ENCODE measurements around the gene IRF5.
"Not testable (repeated sequence)": the region's sequence is repeated elsewhere in the genome, so short reads cannot be mapped to it uniquely, and the experiment has no call there.

The IRF5 gene

DNA sequence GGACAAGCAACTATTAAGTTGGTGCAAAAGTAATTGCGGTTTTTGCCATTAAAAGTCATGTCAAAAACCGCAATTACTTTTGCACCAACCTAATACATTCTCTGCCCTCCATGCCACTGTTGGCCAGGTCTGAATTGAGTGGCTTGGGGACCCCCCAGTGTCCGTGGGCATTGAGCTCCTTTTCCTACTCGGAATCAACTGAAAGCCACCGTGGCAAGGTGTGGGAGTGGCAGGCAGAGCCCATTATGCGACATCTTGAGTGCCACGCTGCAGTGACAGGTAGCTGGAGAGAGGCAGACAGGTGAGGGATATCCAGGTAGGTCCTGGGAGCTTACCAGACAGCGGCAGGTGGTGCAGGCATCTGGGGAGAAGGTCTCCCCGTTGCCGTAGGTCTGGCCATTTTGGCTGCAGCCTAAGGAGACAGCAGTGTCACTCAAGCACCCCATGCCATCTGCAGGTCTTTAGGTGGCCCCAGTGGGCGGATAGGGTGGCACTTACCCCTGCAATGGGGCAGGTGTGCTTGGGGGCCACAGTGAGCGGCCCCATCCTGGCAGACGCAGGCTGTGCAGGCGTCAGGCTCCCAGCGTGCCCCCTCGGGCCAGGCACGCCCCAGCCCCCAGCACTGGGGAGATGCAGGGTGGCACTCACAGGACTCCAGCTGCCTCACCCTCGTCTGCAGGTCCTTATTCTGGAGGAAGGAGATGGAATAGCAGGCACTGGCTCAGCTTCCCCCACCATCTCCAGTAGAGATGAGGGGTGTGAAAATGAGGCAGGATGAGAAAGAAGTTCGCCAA, 30.8 kb upstream of the IRF5 start:
- no peak for DNase-seq

DNA sequence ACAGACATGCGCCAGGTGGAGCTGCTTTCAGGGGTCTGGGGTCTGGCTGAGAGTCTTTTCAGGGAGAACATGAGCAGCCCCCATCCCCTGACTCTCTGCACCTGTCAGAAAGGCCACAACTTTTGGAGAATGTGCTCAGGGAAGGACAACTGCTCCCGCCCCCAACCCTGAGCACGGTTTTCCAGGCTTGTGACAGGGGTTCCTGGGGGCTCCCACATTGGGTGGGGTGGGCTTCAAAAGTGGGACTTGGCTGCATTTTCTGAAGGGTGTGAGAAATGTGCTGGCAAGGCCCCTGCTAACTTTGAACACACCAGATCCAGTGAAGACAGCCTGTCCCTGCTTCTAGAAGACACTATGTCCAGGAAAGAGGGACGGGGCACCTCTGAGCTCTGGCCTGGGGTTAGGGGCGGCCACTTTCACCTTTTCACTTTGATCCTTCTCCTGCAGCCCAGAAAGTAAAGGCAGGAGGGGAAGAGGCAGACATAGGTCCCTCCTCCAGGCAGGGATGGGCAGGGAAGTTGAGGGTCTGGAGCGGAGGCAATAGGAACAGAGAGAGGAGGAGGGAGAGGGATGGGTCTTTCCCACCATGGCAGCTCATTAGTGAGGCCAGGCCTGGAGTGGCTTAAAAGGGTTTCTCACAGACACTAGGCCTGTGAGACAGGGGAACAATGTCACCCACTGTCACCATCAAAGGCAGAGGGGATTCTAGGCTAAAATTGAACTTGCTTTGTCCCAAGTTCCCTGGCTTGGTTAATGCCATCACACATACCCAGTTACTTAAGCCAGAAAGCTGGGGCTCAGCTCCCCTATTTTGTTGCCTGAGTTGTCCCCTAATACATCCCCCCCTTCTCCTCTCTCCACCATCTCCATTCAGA, 28.7 kb upstream of the IRF5 start:
- no peak for DNase-seq

- DNase-seq = no peak
Measured at GRCh38 chr7:128909625-128910568, 27.8 kb upstream of the IRF5 start.

DNA sequence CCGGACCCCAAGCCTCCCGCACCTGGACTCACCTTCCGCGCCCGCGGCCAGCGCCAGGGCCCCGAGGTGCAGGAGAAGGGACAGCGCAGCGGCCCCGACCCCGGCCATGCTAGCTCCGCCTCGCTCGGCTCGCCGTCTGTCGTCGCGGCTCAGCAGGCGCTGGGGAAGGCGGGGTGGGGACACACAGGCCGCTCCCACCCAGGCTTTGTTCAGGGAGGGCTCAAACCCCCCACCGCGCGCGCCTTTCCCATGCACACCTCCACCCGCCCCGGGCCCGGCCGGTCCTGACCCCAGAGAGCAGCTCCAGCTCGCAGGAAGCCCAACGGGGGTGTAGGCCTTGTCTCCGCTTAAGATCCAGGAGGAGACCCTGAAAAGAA, 27.2 kb upstream of the IRF5 start, which contains the start of gene KCP:
Gene KCP (minus strand): TSS at position 141 of the 377 bp plus-strand sequence. CDS start 33 bp downstream, at position 108.
- no peak for DNase-seq

GRCh38 chr7:128911423-128912031, 26.2 kb upstream of the IRF5 start:
- no peak for DNase-seq

GRCh38 chr7:128912281-128912680, 25.4 kb upstream of the IRF5 start:
- DNase-seq = no peak

DNA sequence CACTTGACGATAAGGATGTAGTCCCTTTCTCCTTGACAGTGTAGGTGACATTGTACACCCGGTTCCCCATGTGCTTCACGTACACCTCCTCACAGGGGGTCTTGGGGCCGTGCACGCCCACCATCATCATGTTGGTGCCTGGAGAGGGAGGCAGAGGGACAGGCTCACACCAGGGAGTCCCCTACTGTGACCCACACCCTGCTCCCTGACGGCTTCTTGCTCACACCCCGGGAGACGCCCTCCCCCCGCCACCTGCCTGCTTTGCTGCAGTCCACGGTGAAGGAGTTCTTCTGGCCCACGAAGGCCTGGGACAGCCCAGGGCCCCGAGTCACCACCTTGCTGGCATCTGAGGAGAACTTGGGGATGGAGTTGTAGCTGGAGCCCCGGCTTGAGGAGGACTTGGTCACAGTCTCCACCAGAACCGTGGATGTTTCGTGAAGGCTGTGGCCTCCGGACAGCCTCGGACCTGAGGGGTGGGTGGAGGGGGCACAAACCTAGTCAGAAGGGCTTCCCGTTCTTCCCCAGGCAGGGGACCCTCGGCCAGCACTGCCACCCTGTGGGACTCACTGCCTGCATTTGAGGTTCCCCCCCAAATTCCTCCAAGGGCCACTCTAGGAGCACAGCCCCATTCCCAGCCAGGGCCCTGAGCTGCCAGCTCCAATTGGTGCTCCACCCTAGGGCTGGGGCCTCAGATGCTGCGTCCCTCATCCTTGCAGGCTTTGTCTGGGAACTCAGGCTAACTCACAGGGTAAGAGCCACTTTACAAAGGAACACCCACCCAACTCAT, 24.8 kb upstream of the IRF5 start:
- DNase-seq = not testable (repeated sequence)

DNA sequence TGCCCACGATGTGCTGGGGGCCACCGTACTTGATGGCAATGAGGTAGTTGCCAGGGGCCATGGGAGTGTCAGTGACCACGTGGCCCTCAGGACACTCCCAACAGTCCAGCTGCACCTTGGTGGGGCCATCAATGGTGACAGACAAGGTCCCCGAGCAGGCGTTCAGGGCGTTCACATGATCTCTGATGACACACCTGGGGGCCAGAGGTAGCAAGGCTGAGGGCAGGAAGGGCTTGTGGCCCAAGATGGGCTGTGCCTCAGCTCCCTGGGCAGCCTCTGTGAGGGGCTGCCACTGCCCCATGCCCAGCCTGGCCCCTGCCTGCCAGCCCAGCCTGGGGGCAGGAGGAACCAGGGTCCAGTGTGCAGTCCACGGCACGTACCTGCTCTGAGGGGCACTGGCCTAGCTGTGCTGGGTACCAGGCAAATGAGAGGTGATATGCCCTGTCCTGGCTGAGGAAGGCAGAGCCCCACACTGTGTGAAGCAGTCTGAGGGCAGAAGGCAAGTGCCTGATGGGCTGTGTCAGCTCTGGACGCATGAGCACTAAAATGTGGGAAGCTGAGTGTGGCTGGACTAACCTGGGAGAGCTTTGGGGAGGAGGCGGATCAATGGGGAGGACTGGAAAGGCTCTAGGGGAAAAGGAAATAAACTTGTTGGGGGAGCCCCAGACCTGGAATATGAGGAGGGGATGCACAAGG, 23.7 kb upstream of the IRF5 start:
- DNase-seq = no peak

DNA sequence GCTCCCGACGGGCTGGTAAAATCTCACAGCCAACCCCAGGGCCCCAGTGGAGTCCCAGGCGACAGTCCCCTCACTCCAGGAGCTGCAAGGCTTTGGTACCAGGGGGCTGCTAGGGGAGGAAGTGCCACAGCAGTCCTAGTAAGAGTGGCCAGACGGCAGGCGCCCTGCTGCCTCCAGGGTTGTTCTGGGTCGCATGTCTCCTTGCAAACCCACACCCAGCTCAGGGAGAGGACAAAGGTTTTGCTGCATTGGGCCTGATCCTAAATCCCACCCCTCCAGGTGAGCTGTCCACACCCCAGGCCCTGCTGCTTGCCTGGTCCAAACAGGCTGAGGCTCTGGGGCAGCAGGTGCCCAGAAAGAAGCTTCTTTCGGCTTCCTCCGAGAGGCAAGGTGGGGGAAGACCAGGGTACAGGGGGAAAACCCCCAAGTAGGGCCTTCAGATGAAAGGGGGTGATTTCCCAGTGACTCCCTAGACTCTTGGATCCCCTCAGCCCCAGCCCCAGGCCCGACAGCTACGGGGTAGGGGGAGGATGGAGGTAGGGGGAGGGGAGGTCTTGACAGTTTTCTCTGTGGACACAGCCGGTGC, 23.1 kb upstream of the IRF5 start:
- DNase-seq = no peak

GRCh38 chr7:128915271-128915819, 22.4 kb upstream of the IRF5 start:
- DNase-seq = no peak

DNA sequence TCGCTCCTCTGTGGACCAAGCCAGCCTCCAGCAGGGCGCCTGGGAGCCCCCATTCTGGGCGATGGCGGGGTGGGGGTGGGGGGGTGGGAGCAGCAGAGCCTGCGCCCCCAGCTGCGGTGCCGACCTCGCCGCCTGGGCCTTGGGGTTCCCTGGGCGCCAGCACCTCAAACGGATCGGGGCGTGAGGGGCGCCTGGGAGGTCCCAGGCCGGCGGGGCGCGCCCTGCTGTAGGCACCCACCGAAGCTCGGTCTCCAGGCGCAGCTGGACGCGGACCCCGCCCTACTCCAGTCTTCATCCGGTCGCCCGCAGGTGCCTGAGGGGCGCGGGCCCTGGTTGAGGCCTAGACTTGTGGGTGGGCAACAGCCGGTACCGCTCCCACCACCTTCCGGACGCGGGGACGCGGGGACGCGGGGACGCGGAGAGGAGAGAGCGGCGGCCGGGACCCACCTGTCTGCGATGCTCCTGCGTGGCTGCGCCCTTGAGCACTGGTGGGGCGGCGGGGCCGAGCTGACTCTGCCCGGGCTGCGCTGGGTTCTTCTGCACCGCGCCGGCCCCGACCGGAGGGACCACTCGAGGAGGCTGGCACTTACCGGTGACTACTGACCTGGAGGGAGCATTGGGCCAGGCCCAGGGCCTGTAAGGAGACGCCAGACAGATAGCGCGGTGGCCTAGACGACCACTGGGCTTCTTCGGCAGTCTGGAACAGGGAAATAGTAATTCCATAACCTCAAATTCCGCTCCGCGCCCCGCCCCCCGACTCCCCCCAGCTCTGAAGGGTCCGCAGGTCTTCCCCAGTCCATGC, 21.7 kb upstream of the IRF5 start:
- no peak for DNase-seq

DNA sequence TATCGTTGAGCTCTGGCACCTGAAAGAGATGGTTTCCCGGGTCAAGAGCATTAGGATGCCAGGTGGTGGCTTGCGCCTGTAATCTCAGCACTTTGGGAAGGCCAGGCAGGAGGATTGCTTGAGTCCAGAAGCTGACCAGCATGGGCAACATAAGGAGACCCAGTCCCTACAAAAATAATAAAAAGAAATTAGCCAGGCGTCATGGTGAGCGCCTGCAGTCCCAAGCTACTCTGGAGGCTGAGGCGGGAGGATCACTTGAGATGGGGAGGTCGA, 21.1 kb upstream of the IRF5 start:
- no peak for DNase-seq

DNA sequence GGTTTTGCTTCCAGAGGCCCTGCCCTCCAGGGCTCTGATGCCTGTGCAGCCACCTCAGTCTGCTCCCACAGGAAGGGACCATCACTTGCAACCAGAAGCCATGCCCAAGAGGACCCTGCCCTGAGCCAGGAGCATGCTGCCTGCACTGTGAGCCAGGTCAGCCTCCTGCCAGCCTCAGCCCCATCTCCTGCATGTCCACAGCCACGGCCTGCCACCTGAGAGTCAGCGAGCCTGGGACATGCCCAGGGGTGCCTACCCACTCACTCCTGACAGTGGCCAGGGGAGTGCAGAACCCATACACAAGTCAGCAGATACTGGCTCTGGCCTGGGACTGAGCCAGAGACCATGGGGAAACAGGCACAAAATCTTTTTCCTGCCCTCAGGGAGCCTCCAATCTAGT, 20.6 kb upstream of the IRF5 start:
- DNase-seq = no peak

GRCh38 chr7:128918016-128918665, 19.6 kb upstream of the IRF5 start:
- DNase-seq = no peak

GRCh38 chr7:128919241-128919640, 18.5 kb upstream of the IRF5 start:
- DNase-seq = no peak

- DNase-seq = no peak
Measured at GRCh38 chr7:128919881-128920799, 17.6 kb upstream of the IRF5 start.

DNA sequence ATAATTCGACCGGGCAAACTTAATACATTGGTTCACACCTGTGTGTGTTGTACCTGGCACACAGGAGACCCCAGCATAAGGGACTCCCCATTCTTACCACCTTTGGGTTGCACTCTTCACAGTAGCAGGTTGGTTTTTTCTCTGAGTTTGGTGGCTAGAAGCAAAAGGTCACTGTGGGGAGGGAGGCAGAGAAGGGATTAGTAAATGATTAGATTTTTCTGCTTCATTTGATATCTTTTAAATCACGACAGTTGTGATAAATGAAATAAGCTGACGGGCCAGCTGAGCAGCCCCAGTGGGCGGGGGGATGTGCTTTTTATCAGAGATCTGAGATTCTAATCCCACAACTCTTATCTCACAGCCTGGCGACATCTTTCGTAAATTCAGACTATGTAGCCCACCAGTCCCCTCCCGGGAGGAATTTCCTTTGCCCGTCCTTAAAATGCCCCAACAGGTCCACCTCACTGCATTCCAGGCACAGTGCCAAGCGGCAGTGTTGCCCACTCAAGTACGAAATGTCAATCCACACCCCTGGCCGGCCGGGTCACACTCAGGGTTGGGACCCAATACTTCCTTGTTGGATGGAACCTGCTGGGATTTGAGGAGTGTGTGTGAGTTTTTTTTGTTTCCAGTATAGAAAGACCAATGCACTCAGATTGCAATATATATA, 16.7 kb upstream of the IRF5 start:
- DNase-seq = no peak

All from CD4-positive, alpha-beta T cell treated with Interferon gamma for 1 hour (primary cell).